Measurements from ENCODE around the gene CD27. TPM values are rescaled to one million over a fixed set of nuclear protein-coding genes. Genes with fewer than 3 reads are reported as not detected.

The CD27 gene
- total RNA-seq, 1 experiment from 2014 or later, result not detected

DNA sequence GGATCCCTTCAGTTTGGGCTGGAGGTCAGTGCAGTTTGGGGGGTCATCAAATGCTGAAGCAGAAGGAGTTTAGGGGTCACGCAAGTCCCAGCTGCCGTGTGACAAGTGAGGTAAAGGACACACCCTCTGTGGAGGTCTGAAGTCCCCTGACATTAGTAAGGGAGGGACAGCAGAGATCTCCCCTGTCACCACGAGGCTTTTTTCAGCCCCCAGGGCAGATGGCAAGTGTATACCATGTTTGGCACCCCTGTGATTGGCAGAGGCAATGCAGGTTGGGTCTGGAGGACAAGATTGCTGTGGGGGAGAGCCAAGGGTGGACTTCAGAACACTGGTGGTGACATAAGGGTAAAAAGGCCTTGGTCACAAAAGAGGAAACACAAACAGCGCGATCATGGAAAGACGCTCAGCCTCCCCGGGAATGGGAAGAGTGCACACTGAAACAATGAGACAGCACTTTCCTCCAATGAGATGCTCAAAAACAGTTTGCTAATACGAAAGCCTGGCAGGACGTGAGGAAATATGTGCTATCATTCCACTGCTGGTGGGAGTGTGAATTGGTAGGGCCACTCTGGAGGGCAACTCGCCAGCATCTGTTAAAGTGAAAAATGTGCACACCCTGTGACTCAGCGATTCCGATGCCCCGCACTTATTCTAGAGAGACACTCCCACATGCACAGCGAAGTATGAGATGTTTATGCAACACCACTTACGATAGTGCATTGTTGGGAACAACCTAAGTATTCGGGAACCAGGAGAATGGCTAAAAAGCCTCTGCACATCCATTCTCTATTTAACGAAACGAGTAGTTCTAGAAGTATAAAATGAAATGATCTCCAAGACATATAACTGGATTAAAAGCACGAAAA lies 14.4 kb upstream of the CD27 start:
- in situ Hi-C loops (cut with HindIII; ENCODE audit: low pct_unique_long_range_greater_than_20kb, low sequenced_read_pairs), result no loop called here
- DNase-seq (ENCODE audit: low read depth), result peak; percentile 99

DNA sequence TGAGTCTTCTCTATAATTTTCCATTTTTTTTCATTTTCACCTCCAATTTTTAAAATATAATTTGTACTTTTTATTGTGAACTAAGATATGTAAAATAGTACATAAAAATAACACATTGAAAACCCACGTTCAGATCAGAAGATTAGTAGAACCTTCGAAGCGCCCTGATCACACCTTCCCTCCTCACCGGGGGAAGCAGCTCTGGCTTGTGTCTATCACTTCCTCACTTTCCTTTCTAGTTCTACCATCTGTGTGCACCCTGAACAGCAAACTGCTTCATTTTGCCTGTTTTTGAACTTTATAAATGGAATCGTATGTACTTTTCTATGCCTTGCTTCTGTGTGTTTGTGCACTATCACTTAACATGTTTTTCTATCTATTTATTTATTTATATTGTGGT lies 11.8 kb upstream of the CD27 start:
- DNase-seq (ENCODE audit: low read depth), result no peak
- in situ Hi-C loops (cut with HindIII; ENCODE audit: low pct_unique_long_range_greater_than_20kb, low sequenced_read_pairs), result no loop called here

DNA sequence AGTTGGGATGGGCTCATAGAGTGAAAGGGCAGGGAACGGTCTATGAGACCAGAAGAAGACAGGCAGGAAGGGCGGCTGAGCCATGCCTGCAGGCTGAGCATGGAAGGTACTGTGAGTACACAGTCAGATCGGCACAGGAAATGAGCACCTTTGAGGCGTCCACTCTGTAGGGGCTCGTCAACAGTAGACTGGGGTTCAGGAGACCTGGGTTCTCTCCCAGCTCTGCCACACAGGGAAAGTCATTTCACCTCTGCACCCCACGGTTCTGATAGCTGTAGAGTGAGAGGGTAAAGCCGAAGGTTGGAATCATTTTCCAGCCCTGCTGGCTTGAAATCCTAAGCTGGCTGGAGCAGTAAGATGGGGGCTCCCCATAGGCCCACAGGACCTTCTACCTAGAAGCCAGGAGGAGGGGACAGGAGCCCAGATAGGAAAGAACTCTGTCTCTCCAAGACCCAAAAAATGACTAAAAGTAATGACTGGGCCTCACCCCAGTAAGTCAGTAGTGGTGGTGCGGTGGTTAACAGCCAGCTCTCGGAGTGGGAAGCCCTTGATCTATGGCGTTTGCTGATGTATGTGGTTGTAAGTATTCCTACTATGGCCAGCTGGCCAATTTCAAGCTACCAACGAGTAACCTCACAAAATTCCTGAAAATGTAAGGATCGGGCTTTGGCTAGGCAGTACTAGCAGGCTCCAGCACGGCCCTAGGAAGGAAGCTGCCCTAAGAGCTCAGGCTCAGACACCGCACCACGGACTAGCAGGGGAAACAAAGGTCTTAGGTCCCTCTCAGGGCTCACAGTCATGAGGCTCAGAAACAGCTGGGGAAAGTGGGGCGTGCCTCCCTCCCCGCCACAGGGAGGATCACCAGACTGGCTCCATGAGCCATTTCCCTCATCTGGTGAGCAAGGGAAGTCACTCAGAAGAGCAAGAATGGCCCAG lies 10.3 kb upstream of the CD27 start:
- no peak for DNase-seq (ENCODE audit: low read depth)
- in situ Hi-C loops (cut with HindIII; ENCODE audit: low pct_unique_long_range_greater_than_20kb, low sequenced_read_pairs), result no loop called here

DNA sequence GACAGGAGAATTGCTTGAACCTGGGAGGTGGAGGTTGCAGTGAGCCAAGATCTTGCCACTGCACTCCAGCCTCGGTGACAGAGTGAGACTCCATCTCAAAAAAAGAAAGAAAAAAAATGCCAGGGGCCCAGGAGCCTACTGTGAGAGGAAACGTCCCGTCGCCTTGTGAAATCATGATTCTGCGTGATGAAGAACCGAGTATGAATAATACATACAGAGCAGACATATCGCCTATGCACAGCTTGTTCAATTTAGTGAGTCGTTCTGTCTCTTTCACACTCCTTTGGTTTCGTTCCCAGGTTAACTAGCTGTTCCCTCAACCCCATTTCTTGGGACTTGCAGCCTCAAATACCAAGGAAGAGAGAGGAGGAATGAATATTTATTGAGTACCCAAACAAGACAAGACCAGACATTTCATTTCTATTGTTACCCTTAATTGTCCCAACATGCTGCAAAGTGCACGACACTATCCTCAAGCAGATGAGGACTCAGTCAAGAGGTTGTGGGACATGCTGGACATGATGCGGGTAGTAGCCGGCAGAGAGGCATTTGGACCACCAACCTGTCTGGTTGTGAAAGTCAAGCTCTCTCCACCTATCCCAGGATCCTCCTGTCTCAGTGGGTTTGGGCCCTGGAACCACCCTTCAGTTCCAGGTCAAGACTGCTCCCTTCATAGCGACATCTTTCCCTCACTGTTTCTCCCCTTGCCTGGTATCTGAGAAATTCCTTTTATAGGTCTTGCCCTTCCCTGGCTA lies 8.6 kb upstream of the CD27 start:
- in situ Hi-C loops (cut with HindIII; ENCODE audit: low pct_unique_long_range_greater_than_20kb, low sequenced_read_pairs), result no loop called here
- DNase-seq (ENCODE audit: low read depth), result no peak

DNA sequence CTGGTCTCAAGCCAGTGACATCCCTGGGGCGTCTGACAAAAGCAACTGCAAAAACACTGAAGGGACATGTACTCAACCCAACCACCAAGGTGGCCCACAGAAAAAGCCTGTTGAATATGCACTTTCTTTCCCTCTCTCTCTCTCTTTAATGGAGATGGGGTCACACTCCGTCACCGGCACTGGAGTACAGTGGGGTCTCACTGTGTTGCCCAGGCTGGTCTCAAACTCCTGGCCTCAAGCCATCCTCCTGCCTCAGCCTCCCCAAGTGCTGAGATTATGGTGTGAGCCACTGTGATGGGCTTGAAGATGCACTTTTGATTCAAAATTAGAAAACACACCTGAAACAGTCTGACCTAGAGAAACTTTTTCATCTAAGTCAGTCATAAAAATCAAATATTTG lies 7.2 kb upstream of the CD27 start:
- in situ Hi-C loops (cut with HindIII; ENCODE audit: low pct_unique_long_range_greater_than_20kb, low sequenced_read_pairs), result no loop called here
- DNase-seq (ENCODE audit: low read depth), result no peak

DNA sequence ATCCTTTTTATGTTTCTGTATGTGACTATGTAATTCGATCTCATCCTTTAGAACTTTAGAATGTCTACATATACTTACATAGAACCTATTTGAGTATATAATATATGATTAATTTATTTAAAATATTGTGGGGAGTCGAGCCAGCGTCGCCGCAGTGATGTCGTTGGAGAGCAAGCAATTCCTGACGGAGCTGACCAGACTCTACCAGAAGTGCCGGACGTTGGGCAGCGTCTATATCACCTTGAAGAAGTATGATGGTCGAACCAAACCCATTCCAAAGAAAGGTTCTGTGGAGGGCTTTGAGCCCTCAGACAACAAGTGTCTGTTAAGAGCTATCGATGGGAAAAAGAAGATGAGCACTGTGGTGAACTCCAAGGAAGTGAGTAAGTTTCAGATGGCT lies 6.4 kb upstream of the CD27 start:
- no peak for DNase-seq (ENCODE audit: low read depth)
- in situ Hi-C loops (cut with HindIII; ENCODE audit: low pct_unique_long_range_greater_than_20kb, low sequenced_read_pairs), result no loop called here

DNA sequence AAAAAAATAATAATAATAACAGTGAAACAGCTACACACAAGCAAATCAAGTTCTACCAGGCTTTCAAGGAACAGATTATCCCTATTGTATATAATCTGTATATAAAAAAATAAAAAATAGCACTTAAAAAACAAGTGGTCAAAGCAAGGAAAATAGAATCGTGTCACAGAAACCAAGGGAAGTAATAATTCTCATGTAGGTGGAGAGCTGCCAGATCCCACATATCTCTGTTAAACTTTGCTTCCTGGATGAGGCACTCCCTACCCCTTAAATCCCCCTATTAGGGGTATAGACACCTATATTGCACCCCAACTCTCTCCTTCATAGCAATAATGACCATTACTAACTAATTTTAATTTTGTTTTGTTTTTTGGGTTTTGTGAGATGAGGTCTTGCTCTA lies 4.4 kb upstream of the CD27 start:
- no peak for DNase-seq (ENCODE audit: low read depth)
- in situ Hi-C loops (cut with HindIII; ENCODE audit: low pct_unique_long_range_greater_than_20kb, low sequenced_read_pairs), result no loop called here

DNA sequence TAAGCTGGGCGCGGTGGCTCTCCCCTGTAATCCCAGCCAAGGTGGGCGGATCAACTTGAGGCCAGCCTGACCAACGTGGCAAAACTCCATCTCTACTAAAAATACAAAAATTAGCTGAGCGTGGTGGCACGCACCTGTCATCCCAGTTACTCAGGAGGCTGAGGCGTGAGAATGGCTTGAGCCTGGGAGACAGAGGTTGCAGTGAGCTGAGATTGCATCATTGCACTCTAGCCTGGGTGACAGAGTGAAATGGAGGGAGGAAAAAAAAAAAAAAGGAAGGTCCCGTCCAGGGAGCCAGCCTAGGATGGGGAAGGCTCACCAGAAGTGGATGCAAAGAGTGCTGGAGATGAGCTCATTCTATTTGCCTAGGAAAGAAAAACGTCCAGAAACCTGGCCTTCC lies 1.9 kb upstream of the CD27 start:
- DNase-seq (ENCODE audit: low read depth), result no peak
- in situ Hi-C loops (cut with HindIII; ENCODE audit: low pct_unique_long_range_greater_than_20kb, low sequenced_read_pairs), result no loop called here

DNA sequence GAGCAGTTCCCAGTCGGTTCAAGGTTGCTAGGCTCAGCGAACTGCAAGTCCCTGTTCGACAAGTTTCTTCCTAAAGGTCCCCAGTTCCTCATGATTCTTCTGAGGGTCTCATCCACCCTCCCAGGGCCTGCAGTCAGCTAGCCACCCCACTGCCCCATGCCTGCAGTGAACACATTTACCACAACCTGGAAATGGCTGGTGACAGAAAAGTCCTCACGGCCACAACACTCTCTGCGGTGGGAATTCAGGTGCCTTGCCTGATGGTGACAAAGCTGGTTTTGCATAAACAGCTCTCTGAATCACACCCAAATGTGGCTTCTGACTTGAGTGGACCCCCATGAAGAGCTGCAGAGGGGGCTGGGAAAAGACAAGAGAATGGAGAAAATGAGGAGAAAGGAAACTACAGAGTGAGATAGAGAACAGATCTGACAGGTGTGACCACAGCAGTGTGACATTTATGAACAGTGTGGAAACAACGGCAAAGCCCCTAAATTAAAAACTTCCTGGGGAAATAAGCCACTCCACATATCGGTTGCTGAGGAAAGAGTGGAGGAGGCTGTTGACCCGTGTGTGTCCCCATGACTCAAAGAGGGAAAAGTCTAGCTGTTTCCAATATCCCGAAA lies 1.3 kb upstream of the CD27 start:
- in situ Hi-C loops (cut with HindIII; ENCODE audit: low pct_unique_long_range_greater_than_20kb, low sequenced_read_pairs), result no loop called here
- DNase-seq (ENCODE audit: low read depth), result no peak

DNA sequence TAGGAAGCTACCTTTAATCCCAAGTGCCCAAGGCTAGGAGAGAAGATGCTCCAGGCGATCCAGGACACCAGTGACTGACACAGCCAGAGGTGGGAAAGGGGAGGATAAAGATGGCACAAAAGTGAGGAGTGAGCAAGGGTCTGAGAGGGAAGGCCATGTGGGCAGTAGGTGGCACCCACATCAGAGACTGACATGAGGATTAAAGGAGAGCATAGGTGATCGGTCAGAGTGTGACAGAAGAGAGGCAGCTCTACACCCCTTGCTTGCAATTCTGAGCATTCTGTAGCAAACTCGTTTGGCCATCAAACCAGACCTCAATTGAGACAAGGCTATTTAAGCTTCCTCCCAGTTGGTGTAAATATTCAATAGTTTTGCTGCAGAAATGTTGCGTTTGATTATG lies 724 bp upstream of the CD27 start:
- in situ Hi-C loops (cut with HindIII; ENCODE audit: low pct_unique_long_range_greater_than_20kb, low sequenced_read_pairs), result no loop called here
- DNase-seq (ENCODE audit: low read depth), result no peak

DNA sequence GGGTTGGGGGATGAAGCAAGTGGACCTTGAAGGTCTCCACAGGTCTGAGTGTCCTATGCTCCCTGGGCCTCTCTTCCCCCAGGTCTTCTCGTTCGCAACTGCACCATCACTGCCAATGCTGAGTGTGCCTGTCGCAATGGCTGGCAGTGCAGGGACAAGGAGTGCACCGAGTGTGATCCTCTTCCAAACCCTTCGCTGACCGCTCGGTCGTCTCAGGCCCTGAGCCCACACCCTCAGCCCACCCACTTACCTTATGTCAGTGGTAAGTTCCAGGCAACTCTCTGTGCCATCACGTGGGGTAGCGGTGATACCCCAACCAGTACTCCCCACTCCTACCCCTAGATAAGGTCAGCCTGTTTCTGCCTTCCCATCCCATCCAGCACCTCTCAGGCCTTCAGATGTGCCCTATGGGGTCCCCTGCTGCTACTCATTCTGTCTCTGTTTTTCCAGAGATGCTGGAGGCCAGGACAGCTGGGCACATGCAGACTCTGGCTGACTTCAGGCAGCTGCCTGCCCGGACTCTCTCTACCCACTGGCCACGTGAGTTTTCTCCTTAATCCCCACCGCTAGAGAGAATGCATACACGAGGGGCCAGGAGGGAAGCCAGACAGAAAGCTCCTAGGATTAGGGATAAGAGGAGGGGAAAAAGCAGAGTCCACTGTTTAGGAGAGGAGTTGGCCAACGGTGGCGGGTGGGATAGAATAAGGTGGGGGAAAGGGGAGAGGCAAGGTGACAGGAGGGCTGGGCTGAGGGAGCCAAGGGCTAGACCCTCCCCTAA lies 5.5 kb downstream of the CD27 start:
- in situ Hi-C loops (cut with HindIII; ENCODE audit: low pct_unique_long_range_greater_than_20kb, low sequenced_read_pairs), result no loop called here
- DNase-seq (ENCODE audit: low read depth), result no peak

DNA sequence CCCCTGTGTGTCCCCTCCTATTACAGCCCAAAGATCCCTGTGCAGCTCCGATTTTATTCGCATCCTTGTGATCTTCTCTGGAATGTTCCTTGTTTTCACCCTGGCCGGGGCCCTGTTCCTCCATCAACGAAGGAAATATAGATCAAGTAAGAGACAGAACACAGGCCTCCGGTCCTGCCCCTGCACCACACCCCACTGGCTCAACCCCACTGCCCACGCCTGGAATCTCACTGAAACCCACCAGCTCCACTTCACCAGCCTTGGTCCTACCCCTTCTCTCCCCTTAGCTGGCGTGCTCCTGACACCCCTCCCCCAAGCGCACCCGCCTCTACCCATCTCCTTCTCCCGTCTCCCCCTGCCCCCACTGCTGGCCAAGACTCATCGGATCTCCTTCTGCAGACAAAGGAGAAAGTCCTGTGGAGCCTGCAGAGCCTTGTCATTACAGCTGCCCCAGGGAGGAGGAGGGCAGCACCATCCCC lies 6.2 kb downstream of the CD27 start:
- no peak for DNase-seq (ENCODE audit: low read depth)
- in situ Hi-C loops (cut with HindIII; ENCODE audit: low pct_unique_long_range_greater_than_20kb, low sequenced_read_pairs), result no loop called here

DNA sequence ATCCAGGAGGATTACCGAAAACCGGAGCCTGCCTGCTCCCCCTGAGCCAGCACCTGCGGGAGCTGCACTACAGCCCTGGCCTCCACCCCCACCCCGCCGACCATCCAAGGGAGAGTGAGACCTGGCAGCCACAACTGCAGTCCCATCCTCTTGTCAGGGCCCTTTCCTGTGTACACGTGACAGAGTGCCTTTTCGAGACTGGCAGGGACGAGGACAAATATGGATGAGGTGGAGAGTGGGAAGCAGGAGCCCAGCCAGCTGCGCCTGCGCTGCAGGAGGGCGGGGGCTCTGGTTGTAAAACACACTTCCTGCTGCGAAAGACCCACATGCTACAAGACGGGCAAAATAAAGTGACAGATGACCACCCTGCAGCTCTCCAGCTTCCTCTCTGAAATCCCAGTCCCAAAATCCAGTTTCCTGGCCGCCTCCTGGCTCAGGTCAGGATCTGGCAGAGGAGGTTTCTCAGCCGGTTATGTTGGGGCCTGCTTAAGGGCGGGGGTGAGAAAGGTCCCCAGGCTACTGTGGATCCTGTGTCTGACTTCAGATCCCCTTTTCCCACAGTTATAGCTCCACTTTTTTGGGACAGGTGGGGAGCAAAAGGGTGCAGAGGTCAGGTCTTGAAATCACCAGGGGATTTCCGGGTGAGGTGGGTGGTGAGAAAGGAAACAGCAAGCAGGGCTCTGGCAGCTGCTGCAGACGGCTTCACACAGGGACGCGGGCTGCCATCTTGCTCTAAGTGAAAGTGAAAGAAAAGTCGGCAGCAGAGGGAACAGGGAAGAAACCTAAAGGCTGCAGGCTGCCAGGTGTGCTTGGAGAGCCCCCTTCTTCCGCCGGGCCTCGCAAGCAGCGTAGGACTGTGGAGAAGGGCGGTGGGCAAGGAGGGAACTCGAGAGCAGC lies 6.8 kb downstream of the CD27 start, which contains the start of gene TAPBPL:
Gene TAPBPL, plus strand, starts transcription at position 695 of the 897 bp plus-strand sequence. CDS start 207 bp downstream, outside the sequence.
- peak; percentile 83 for DNase-seq (ENCODE audit: low read depth)
- in situ Hi-C loops (cut with HindIII; ENCODE audit: low pct_unique_long_range_greater_than_20kb, low sequenced_read_pairs), result no loop called here

DNA sequence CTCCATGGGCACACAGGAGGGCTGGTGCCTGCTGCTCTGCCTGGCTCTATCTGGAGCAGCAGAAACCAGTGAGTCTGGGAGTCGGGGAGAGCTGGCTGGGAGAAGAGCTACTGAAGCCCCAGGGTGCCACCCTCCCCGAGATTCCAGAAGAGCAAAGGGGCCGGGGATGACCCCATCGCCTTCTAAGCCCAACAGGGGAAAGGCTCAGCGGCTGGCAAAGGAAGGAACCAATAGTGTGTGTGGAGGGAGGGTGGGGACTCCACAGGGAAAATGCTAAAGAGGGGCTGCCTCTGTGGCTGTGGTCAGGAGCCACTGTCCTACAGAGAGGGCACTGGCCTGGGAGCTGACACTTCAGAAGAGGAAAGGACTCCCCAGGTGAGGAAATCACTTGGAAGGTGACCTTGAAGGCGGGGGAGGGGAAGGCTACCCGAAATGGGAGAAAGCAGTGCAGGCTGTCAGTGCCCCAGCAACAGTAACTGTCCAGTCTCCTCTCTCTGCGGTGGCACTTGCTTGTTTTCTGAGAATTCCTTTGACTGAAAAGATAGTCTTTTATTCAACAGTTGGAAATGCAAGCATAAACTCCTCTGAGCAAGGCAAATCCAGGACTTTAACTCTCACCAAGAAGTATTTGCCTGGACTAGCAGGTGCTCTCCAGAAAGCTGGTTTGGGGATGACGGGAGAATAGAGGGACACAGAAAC lies 7.6 kb downstream of the CD27 start:
- in situ Hi-C loops (cut with HindIII; ENCODE audit: low pct_unique_long_range_greater_than_20kb, low sequenced_read_pairs), result no loop called here
- DNase-seq (ENCODE audit: low read depth), result no peak

DNA sequence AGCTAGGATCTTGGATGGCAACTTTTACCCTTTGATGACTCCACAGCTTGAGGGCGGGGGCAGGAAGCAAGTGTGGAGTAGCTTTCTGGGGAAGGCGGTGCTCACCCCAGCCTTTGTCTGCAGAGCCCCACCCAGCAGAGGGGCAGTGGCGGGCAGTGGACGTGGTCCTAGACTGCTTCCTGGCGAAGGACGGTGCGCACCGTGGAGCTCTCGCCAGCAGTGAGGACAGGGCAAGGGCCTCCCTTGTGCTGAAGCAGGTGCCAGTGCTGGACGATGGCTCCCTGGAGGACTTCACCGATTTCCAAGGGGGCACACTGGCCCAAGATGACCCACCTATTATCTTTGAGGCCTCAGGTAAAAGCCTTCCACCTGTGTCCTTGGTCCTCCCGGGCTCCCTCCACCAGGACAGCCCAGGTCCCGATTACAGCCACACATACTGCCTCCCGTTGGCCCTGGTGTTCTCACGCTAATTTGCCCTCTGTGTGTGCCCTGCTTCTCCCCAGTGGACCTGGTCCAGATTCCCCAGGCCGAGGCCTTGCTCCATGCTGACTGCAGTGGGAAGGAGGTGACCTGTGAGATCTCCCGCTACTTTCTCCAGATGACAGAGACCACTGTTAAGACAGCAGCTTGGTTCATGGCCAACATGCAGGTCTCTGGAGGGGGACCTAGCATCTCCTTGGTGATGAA lies 8.3 kb downstream of the CD27 start:
- DNase-seq (ENCODE audit: low read depth), result no peak
- in situ Hi-C loops (cut with HindIII; ENCODE audit: low pct_unique_long_range_greater_than_20kb, low sequenced_read_pairs), result no loop called here

Measured in Caki2 (cell line).